GM19099 (cell line): Measurements from ENCODE around the gene SLIT2.

Source experiments
- POLR2A ChIP-seq: IDR thresholded peaks from 3 replicates; pipeline ENCODE4 v1.6.1; 2011; ENCODE audit warnings: low read depth; ENCODE audit not compliant: insufficient read length; ENCODE audit errors: extremely low read depth

Gene SLIT2

GRCh38 chr4:20255823-20256222, 4.1 kb downstream of the SLIT2 start:
- TF ChIP-seq POLR2A: no peak

DNA sequence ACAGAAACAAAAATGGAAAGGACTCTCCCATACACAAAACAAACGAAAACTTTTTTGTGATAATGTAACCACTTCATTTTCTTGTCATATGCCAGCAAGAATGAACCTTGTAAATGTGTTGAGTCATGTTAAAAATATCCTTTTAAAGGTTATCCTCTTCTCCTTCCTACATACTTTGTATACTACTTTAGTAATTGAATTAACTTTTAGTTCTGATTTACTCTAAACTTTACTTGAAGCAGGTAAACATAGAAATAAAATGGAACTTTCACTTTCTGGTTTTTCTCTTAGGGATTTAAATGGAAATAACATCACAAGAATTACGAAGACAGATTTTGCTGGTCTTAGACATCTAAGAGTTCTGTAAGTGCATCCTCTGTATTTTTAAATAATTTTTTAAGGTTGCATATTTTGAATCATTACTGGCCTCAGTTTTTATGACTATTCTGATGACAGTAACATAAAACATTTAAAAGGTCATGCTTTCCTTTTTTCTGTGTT, 4.7 kb downstream of the SLIT2 start:
- TF ChIP-seq POLR2A: no peak

DNA sequence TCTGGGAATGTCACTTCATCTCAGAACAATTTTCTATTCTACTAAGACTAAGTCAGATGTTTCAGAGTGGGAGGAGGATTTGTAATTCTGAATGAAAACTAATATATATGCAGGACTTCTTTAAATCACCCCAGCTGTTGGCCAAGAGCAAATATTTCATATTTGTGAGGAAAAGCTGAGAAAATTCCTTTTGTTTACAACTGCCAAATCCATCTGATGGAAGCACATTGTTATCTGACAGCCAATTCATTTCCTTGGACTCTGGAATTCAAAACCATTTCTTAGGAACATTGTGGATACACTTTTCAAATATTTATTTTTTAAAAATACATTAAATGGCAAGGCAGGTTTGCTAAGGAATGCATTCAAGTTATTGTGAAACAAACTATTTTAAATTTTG, 8.0 kb downstream of the SLIT2 start:
- TF ChIP-seq POLR2A: no peak

DNA sequence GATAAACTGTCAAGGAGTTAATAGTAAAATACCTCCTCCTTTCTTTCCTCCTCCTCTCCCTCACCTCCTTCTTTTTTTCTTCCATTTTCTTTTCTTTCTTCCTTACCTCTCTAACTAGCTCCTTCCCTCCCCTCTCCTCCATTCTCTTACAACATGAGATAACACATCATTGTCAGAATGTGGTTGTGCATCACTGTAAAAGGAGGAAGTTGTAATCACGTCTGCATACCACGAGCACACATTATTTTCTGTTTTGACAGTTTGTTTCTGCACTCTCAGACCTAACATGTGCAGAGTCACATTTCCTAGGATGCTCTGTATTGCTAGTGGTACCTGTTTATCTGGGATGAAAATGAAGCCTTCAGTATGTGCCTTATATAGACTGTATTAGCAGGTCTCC, 9.1 kb downstream of the SLIT2 start:
- TF ChIP-seq POLR2A: no peak

GRCh38 chr4:20262221-20262620, 10.5 kb downstream of the SLIT2 start:
- no peak for TF ChIP-seq POLR2A

- TF ChIP-seq POLR2A: no peak
These were observed 13.0 kb downstream of the SLIT2 start for GRCh38 chr4:20264688-20265087.

GRCh38 chr4:20265726-20266125, 14.0 kb downstream of the SLIT2 start:
- no peak for TF ChIP-seq POLR2A

GRCh38 chr4:20266215-20267082, 14.7 kb downstream of the SLIT2 start:
- no peak for TF ChIP-seq POLR2A

- no peak for TF ChIP-seq POLR2A
These were observed 16.3 kb downstream of the SLIT2 start for GRCh38 chr4:20268028-20268427.

DNA sequence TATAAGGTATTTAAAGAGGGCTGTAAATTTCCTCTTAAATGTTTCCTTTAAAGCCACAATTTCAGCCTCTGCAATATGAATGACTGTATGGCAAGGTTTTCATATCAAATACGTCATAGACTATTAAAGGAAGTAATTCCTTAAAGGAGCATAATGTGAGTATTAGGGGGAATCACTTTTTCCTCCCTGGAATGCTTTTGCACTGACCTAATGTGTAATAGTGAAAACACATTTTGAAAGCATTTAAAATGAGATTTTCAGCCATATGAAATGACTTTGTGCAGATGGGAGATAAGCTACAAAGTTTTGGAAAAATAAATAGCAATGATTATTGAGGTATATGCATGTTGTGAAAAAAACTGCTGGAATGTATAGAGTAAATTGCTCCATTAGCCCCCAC, 17.6 kb downstream of the SLIT2 start:
- no peak for TF ChIP-seq POLR2A

DNA sequence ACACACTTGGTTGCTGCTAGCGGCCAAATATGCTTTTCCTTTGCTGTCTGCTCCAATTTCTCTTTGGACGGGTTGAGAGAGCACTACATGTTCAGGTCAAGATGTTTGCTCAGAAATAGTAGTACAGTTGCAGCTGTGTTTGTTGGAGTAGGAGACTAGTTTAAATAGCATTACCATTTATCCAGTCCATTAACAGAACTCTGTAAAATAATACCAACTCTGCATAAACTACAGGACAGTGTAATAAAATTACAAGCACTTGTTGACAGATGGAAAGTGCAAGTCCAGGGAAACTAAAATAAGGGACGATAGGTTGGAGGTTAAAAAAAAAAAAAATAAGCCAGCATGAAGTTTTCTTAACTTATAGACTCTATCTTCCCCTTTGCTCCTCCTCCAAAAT, 20.2 kb downstream of the SLIT2 start:
- no peak for TF ChIP-seq POLR2A

DNA sequence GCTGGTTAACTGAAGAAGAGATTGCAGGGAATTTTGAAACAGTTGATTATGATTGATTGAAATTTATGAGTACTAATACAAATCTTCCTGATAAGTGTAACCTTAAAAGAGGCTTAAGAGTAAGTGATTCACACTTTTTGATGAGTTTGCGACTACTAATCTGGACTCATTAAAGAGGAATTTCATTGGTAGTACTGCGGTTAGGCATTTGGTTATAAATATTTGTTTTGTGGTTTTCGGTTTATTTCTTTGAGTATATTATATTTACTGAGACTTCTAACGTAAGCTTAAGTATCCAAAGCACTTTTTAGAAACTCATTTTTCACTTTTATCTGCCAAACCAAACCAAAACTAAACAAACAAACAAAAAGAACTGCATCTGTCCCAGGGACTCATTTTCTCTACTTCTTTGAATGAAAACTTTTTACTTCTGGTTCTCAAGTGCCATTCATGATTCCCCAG, 20.7 kb downstream of the SLIT2 start:
- TF ChIP-seq POLR2A: no peak

DNA sequence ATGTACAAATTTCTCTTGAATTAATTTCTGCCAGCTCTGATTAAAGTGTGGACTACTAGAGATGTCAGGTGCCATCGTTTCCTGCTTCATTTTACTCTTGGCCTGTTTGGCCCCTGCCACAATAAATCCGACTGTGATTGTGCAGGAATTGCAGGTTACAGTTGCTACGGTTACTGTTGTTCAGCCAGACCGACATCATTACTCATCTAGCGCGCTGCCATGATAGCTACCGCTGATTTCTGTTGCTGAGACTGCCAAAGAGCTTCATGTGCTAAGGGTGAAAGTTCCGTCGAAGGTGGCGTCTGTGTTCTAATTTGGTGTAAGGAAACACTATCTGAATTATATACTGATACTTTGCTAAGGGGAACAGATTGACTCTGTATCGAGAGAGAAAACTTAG, 22.1 kb downstream of the SLIT2 start:
- no peak for TF ChIP-seq POLR2A

- no peak for TF ChIP-seq POLR2A
These were observed 25.1 kb downstream of the SLIT2 start for GRCh38 chr4:20276848-20277247.

- no peak for TF ChIP-seq POLR2A
These were observed 26.5 kb downstream of the SLIT2 start for GRCh38 chr4:20278195-20278594.

- no peak for TF ChIP-seq POLR2A
These were observed 27.7 kb downstream of the SLIT2 start for GRCh38 chr4:20279381-20279780.

GRCh38 chr4:20281453-20281852, 29.7 kb downstream of the SLIT2 start:
- TF ChIP-seq POLR2A: no peak

- TF ChIP-seq POLR2A: no peak
These were observed 31.3 kb downstream of the SLIT2 start for GRCh38 chr4:20283039-20283438.

DNA sequence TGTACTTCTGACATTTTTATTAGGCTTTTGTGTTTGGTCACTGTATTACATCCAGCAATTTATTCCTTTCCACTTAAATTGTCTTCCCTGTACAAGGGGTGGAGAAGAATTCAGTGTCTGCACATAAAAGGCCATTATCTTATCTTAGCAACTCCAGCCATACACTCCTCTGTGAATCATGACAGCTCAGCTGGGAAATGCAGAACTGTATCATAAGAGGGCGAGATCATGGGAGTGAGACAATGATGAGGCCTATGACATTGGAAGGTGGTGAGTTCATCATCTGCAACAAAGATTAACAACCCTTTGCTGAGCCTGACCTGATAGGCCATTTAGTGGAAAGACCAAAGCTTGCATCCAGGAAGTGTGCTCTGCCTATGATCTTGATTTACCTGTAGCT, 33.3 kb downstream of the SLIT2 start:
- no peak for TF ChIP-seq POLR2A
